GM12872 (cell line): ENCODE measurements around the gene PSMD5.

Source experiments
- TF ChIP-seq, protein P1 (sequence below): IDR thresholded peaks from 3 replicates; pipeline ENCODE4 v1.5.1; 2011; ENCODE audit warnings: low read depth, mild to moderate bottlenecking, low read length, moderate library complexity; ENCODE audit not compliant: insufficient read depth

Gene PSMD5

DNA sequence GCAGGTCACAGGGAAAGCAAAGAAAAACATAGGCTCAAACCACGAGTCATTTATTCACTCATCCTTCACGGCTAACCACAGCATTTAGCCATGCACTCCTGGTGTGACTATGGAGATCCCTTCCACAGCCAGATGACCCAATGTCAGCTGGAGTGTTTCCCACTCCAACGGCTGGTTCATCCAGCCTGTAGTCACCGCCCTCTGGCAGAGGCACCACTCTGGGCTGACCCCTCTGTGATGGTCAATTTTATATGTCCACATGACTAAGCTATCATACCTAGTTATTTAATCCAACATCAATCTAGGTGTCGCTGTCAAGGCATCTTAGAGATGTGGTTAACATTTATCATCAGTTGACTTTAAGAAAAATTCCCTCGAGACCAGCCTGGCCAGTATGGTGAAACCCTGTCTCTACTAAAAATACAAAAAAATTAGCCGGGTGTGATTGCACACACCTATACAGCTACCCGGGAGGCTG is 43.8 kb upstream of the PSMD5 start:
- TF ChIP-seq, protein P1, sequence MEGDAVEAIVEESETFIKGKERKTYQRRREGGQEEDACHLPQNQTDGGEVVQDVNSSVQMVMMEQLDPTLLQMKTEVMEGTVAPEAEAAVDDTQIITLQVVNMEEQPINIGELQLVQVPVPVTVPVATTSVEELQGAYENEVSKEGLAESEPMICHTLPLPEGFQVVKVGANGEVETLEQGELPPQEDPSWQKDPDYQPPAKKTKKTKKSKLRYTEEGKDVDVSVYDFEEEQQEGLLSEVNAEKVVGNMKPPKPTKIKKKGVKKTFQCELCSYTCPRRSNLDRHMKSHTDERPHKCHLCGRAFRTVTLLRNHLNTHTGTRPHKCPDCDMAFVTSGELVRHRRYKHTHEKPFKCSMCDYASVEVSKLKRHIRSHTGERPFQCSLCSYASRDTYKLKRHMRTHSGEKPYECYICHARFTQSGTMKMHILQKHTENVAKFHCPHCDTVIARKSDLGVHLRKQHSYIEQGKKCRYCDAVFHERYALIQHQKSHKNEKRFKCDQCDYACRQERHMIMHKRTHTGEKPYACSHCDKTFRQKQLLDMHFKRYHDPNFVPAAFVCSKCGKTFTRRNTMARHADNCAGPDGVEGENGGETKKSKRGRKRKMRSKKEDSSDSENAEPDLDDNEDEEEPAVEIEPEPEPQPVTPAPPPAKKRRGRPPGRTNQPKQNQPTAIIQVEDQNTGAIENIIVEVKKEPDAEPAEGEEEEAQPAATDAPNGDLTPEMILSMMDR, result no peak

DNA sequence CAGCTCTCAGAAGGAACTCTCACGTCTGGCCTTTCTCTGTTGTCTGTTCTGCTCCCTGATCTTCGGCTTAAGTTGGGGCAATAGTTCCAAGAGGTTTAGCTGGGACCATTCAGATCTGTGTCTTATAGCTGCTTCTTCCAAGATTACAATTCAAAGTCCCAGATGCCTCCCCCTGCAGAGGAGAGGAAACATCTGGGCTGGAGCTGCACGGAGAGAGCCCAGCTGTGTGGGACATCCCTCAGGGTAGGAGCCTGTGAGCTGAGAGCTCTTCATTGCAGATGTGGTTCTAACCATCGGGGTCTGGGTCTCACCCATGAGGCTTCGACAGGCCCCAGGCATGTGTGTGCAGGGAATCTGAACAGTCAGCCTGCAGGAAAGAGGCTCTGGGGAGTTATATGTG is 43.2 kb upstream of the PSMD5 start:
- TF ChIP-seq, protein P1, result no peak

DNA sequence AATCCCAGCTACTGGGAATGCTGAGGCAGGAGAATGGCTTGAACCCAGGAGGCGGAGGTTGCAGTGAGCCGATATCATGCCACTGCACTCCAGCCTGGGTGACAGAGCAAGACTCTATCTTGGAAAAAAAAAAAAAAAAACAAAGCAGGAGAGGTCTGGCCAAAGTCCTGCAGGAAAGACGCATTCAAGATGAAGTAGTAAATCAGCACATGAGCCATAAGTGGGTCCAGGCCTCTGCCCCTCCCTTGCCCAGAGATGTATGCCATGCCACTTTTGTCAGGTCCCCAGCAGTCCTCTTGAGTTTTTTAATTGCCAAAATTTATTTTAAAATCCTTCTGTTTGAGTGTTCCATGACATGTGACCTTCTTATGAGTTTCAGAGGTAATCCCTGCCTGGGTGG is 42.7 kb upstream of the PSMD5 start:
- TF ChIP-seq, protein P1, result no peak

DNA sequence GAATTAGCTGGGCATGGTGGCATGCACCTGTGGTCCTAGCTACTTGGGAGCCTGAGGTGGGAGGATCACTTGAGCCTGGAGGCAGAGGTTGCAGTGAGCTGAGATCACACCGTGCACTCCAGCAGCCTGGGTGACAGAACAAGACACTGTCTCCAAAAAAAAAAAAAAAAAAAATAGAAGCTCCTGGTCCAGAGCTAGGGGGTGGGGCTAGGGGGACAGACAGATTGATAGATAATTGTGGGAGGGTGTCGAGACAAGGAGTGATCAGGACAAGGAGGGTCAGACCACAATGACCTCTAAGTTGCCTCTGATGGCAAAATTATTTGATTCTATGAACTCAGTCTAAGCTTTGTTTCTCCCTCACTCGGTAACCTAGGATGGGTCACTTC is 40.9 kb upstream of the PSMD5 start:
- TF ChIP-seq, protein P1, result no peak

DNA sequence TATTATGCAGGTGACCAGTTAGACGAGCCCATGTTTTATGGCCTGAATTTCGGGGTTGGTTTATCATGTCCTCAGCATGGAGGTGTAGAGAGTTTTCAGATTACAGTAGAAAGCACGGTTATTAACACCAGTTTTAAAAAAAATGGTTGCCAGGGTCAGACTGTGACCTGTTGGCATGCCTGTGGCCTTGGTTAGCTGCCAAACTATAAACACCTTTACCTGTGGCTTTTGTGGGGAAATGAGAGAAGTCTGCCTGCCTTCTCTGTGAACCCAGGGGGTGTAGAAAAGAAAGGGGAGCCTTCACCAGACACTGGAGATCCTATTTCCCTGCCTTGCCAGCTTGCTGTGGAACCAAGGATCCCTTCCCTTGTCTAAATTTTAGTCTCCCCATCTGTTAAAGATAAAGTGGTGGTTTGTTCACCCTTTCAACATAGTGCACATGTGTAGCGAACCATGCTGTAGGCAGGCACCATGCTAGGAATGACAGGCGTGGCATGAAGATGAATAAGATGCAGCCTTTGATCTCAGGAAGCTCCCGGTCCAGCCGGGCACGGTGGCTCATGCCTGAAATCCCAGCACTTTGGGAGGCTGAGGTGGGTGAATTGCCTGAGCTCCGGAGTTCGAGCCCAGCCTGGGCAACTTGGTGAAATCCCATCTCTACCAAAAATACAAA is 40.3 kb upstream of the PSMD5 start:
- TF ChIP-seq, protein P1, result no peak

DNA sequence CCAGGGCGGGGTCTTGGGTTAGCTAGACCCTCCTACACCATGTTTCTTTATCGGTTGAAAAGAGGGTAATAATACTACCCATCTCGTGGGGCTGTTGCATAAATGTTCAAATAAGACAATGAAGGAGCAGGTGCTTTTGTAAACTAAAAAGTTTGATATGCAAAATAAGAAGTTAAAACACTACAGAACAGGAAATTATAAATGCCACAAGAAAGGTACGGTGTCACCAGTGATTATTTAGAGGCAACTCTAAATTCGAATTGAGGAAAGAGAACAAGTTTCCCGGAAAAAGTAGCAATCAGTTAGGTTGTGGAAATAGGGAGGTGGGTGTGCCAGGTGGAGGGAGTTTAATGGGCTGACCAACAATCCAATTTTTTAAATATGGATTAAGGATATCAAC is 36.7 kb upstream of the PSMD5 start:
- TF ChIP-seq, protein P1, result no peak

DNA sequence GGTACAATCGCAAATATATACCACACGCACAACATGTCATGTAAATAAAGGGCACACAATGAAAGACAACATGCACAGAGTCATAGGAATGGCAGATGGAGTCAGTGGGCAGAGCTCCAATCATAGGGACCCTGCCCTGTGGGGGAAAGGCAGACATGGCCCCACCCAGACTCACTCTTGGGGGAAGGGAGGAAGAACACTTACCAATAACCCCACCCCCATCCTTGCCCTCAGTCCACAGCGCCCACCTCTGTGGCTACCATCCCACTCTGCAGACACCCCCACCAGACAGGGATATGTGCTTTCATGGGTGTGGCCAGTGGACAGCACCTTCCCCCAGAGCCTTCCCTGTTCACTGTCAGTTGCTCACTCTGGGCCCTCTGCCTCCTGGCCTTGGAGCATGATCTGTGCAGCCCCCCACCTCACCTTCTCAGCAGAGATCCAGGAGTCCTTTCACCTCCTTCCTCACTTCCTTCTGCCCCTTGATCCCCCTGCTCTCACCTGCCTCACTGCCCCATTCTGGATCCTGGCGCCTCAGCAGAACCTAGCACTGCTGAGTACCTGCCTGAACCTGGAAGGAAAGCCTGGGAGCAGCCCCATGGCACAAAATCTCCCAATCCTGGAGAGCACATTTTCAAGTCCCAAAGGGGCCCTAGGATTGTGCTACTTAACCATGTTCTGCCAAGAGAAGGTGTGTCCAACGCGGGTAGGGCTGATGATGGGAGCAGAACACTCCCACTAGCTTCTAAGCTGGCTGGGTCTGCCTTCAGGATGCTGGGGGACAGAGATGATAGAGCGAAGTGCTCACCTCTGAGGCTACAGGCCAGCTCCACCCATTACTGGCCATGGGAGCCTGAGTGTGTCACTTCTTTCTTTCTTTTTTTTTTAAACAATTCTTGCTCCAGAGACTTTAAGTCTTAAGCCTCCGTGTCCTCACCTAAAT is 35.7 kb upstream of the PSMD5 start:
- TF ChIP-seq, protein P1, result no peak
